CD4-positive, alpha-beta T cell treated with Interleukin-17A for 4 hours (primary cell): Measurements from ENCODE around the gene CHST9.
"Not testable (repeated sequence)": the region's sequence is repeated elsewhere in the genome, so short reads cannot be mapped to it uniquely, and the experiment has no call there.

Experiments used
- DNase-seq: peaks from one replicate; pipeline ENCODE4 v3.0.0-alpha.2; 2020; ENCODE audit warnings: mixed read lengths

The CHST9 gene

GRCh38 chr18:26992926-26993325 is 192.2 kb downstream of the CHST9 start:
- DNase-seq: no peak

GRCh38 chr18:26989842-26990241 is 195.3 kb downstream of the CHST9 start:
- no peak for DNase-seq

- no peak for DNase-seq
These were observed 203.6 kb downstream of the CHST9 start for GRCh38 chr18:26981360-26982082.

GRCh38 chr18:26978812-26979341 is 206.2 kb downstream of the CHST9 start:
- no peak for DNase-seq

- DNase-seq: no peak
These were observed 207.3 kb downstream of the CHST9 start for GRCh38 chr18:26977781-26978180.

- DNase-seq: no peak
These were observed 208.9 kb downstream of the CHST9 start for GRCh38 chr18:26976206-26976605.

GRCh38 chr18:26972549-26972948 is 212.6 kb downstream of the CHST9 start:
- not testable (repeated sequence) for DNase-seq

- DNase-seq: no peak
These were observed 213.7 kb downstream of the CHST9 start for GRCh38 chr18:26971409-26971808.

- no peak for DNase-seq
These were observed 214.5 kb downstream of the CHST9 start for GRCh38 chr18:26970637-26971036.

GRCh38 chr18:26965206-26965605 is 219.9 kb downstream of the CHST9 start:
- no peak for DNase-seq

GRCh38 chr18:26963292-26963691 is 221.8 kb downstream of the CHST9 start:
- DNase-seq: no peak

- DNase-seq: no peak
These were observed 223.3 kb downstream of the CHST9 start for GRCh38 chr18:26961839-26962238.

- no peak for DNase-seq
These were observed 224.2 kb downstream of the CHST9 start for GRCh38 chr18:26960911-26961310.

- no peak for DNase-seq
These were observed 228.2 kb downstream of the CHST9 start for GRCh38 chr18:26956863-26957262.

- DNase-seq: no peak
These were observed 236.4 kb downstream of the CHST9 start for GRCh38 chr18:26948703-26949102.

- DNase-seq: no peak
These were observed 241.2 kb downstream of the CHST9 start for GRCh38 chr18:26943906-26944305.

GRCh38 chr18:26941584-26941983 is 243.5 kb downstream of the CHST9 start:
- DNase-seq: no peak

GRCh38 chr18:26940744-26941398 is 244.2 kb downstream of the CHST9 start:
- DNase-seq: no peak

GRCh38 chr18:26931659-26932058 is 253.4 kb downstream of the CHST9 start:
- no peak for DNase-seq

- no peak for DNase-seq
These were observed 254.5 kb downstream of the CHST9 start for GRCh38 chr18:26930630-26931029.

- no peak for DNase-seq
These were observed 256.3 kb downstream of the CHST9 start for GRCh38 chr18:26928670-26929313.

GRCh38 chr18:26927822-26928221 is 257.3 kb downstream of the CHST9 start:
- DNase-seq: not testable (repeated sequence)

GRCh38 chr18:26926066-26926675 is 258.9 kb downstream of the CHST9 start:
- no peak for DNase-seq
